Small intestine (tissue), 7 donors: ENCODE results near the gene OR2AK2. TPM values are rescaled to one million over a fixed set of nuclear protein-coding genes. Genes with fewer than 3 reads are reported as not detected.

Experiments
- DNase-seq, 2 donors: peaks; one replicate each; pipeline versions ENCODE4 v3.0.0 to v3.0.0-alpha.2; 2013
- FAIRE-seq: peaks from 2 replicates; lab custom pipeline; 2012; peaks lifted over from hg19 to GRCh38; lab: Jason Lieb, UNC
- H3K27ac ChIP-seq, 3 donors: one replicate each; pipeline ENCODE4 v1.5.1; 2013; ENCODE audit warnings: low read length in 2 of 3, mild to moderate bottlenecking in 2 of 3, control low read depth in 1 of 3, inconsistent platforms in 1 of 3, low read depth in 1 of 3, moderate library complexity in 1 of 3
- H3K27me3 ChIP-seq, 3 donors: one replicate each; pipeline ENCODE4 v1.6.1; 2013; ENCODE audit warnings: low read length in 3 of 3, inconsistent platforms in 1 of 3; ENCODE audit not compliant: control insufficient read depth in 3 of 3, insufficient read depth in 3 of 3
- H3K36me3 ChIP-seq, 3 donors: one replicate each; pipeline ENCODE4 v1.6.1; 2013; ENCODE audit warnings: low read length in 3 of 3, inconsistent platforms in 1 of 3, low read depth in 1 of 3, mild to moderate bottlenecking in 1 of 3, moderate library complexity in 1 of 3; ENCODE audit not compliant: control insufficient read depth in 3 of 3, insufficient read depth in 2 of 3
- H3K4me1 ChIP-seq, 3 donors: one replicate each; pipeline ENCODE4 v1.6.1; 2013; ENCODE audit warnings: low read length in 2 of 3, inconsistent platforms in 1 of 3, low read depth in 1 of 3, mild to moderate bottlenecking in 1 of 3, moderate library complexity in 1 of 3; ENCODE audit not compliant: control insufficient read depth in 3 of 3, insufficient read depth in 2 of 3
- H3K4me3 ChIP-seq, 3 donors: one replicate each; pipeline ENCODE4 v1.5.1; 2013; ENCODE audit warnings: low read length in 3 of 3, control low read depth in 1 of 3, inconsistent platforms in 1 of 3, low read depth in 1 of 3, mild to moderate bottlenecking in 1 of 3, moderate library complexity in 1 of 3
- H3K9me3 ChIP-seq, 2 donors: one replicate each; pipeline ENCODE4 v1.6.1; 2013; ENCODE audit warnings: low read depth in 1 of 2, low read length in 1 of 2; ENCODE audit not compliant: control insufficient read depth in 2 of 2, insufficient read depth in 1 of 2
- WGBS, 3 donors: extraction: QIAGEN DNeasy Blood & Tissue Kit; methylation state at CpG; one replicate each; pipeline ENCODE4 v1.1.7; 2013; 5-methylcytosine and 5-hydroxymethylcytosine counted together
- polyA plus RNA-seq, 4 donors: library from polyadenylated mRNA; stranded (reverse) in 3 of 4; unstranded in 1 of 4; fragments of 200-250 nt in 3 of 4; fragments of 120-200 nt in 1 of 4; gene quantifications; one replicate each; pipeline versions ENCODE4 v1.2.1 to v1.2.3, GENCODE V29; 2013
- donor health status: healthy with polysubstance abuse.
- donor health status: control.
- donor health status: control.
- donor health status: Bipolar disorder and iron deficiency.
- donor health status: healthy.

The OR2AK2 gene
- polyA plus RNA-seq, 4 donors: not detected

GRCh38 chr1:247942624-247943023, 22.4 kb upstream of the OR2AK2 start:
- no peaks in the 10 kb centered on the region for H3K9me3 ChIP-seq

GRCh38 chr1:247948558-247948957, 16.5 kb upstream of the OR2AK2 start, which contains the start of gene OR2L8:
OR2L8 (plus strand) TSS chr1:247948858; CDS start chr1:247948858, 0 bp downstream.
- Histone ChIP-seq H3K9me3 (peaks cover 2 to 11% of the 10 kb centered on the region in 2 donors), H3K4me1 (no peaks in the 10 kb centered on the region), H3K27ac (no peak within 1 kb of the TSS), H3K4me3 (no peak within 1 kb of the TSS), H3K36me3 (no peaks in the 10 kb centered on the region), H3K27me3 (no peaks in the 10 kb centered on the region)
- no peak for FAIRE-seq
- no peak for DNase-seq
- 79 to 90% (median 86%) methylated on average over 3 of the region's 3 CpGs for WGBS, 3 donors

More at GRCh38 chr1:247942624-247943023, 22.4 kb upstream of the OR2AK2 start:
- FAIRE-seq (no peak), DNase-seq (no peak)
- H3K27ac ChIP-seq: no peak overlapping the region
- H3K36me3 ChIP-seq: no peaks in the 10 kb centered on the region
- no peaks in the 10 kb centered on the region for H3K4me1 ChIP-seq
- no peak overlapping the region for H3K4me3 ChIP-seq
- 81 to 88% (median 83%) methylated on average over 6 of the region's 6 CpGs for WGBS, 3 donors
- H3K27me3 ChIP-seq: no peaks in the 10 kb centered on the region

GRCh38 chr1:247953408-247953807, 11.6 kb upstream of the OR2AK2 start:
- no peaks in the 10 kb centered on the region for H3K36me3 ChIP-seq
- peaks cover 2 to 8% of the 10 kb centered on the region in 2 donors for H3K9me3 ChIP-seq
- no peaks in the 10 kb centered on the region for H3K27me3 ChIP-seq
- FAIRE-seq (no peak), DNase-seq (no peak)
- no peaks in the 10 kb centered on the region for H3K4me1 ChIP-seq
- no peak overlapping the region for H3K4me3 ChIP-seq
- 90 to 100% (median 93%) methylated on average over 1 of the region's 1 CpG for WGBS, 3 donors
- no peak overlapping the region for H3K27ac ChIP-seq

GRCh38 chr1:247961791-247962190, 3.2 kb upstream of the OR2AK2 start:
- H3K27me3 ChIP-seq: no peaks in the 10 kb centered on the region
- FAIRE-seq: no peak
- WGBS, 3 donors: 17 to 40% (median 28%) methylated on average over 3 of the region's 3 CpGs
- H3K4me1 ChIP-seq: no peaks in the 10 kb centered on the region
- H3K27ac ChIP-seq: no peak overlapping the region
- DNase-seq: no peak
- H3K36me3 ChIP-seq: no peaks in the 10 kb centered on the region
- H3K9me3 ChIP-seq: peaks cover 2 to 9% of the 10 kb centered on the region in 2 donors
- no peak overlapping the region for H3K4me3 ChIP-seq

GRCh38 chr1:247962911-247963588, 2.0 kb upstream of the OR2AK2 start:
- no peak for DNase-seq
- FAIRE-seq: no peak
- Histone ChIP-seq H3K27ac (no peak overlapping the region), H3K4me3 (no peak overlapping the region), H3K9me3 (peaks cover 2 to 15% of the 10 kb centered on the region in 2 donors), H3K36me3 (no peaks in the 10 kb centered on the region), H3K4me1 (no peaks in the 10 kb centered on the region), H3K27me3 (no peaks in the 10 kb centered on the region)
- WGBS, 3 donors: 55 to 77% (median 66%) methylated on average over 4 of the region's 4 CpGs

- Histone ChIP-seq H3K27ac (no peak overlapping the region), H3K4me3 (no peak overlapping the region), H3K9me3 (peaks cover 2 to 17% of the 10 kb centered on the region in 2 donors), H3K36me3 (no peaks in the 10 kb centered on the region), H3K27me3 (no peaks in the 10 kb centered on the region), H3K4me1 (no peaks in the 10 kb centered on the region)
- no peak for FAIRE-seq
- WGBS, 3 donors: 61 to 74% (median 69%) methylated on average over 5 of the region's 5 CpGs
- no peak for DNase-seq
Observed at GRCh38 chr1:247966532-247967204, 1.6 kb downstream of the OR2AK2 start.

GRCh38 chr1:247992986-247993385, 28.0 kb downstream of the OR2AK2 start:
- H3K36me3 ChIP-seq: no peaks in the 10 kb centered on the region
- H3K27me3 ChIP-seq: no peaks in the 10 kb centered on the region
- DNase-seq (no peak), FAIRE-seq (no peak)
- no peaks in the 10 kb centered on the region for H3K4me1 ChIP-seq
- H3K4me3 ChIP-seq: no peak overlapping the region
- H3K27ac ChIP-seq: no peak overlapping the region
- 40 to 52% (median 49%) methylated on average over 2 of the region's 2 CpGs for WGBS, 3 donors
- peaks cover 0 to 17% of the 10 kb centered on the region in 2 donors for H3K9me3 ChIP-seq

- H3K4me3 ChIP-seq: no peak overlapping the region
- H3K27me3 ChIP-seq: no peaks in the 10 kb centered on the region
- 28 to 43% (median 40%) methylated on average over 2 of the region's 2 CpGs for WGBS, 3 donors
- no peak for DNase-seq
- H3K4me1 ChIP-seq: no peaks in the 10 kb centered on the region
- no peaks in the 10 kb centered on the region for H3K36me3 ChIP-seq
- H3K27ac ChIP-seq: no peak overlapping the region
- H3K9me3 ChIP-seq: peaks cover 0 to 6% of the 10 kb centered on the region in 2 donors
- no peak for FAIRE-seq
Observed at GRCh38 chr1:247998811-247999210, 33.8 kb downstream of the OR2AK2 start.
